Measurements from ENCODE around the gene CHKB.

CHKB gene

GRCh38 chr22:50605002-50605612 lies 22.5 kb upstream of the CHKB start:
- no peak for DNase-seq (ENCODE audit: low read depth)
- no peak overlapping the region for H3K4me3 ChIP-seq (ENCODE audit: low read depth, low read length)
- TF ChIP-seq MYC (IDR thresholded peaks at IDR 0.05; ENCODE audit: low read depth, low read length) = no peak

GRCh38 chr22:50604256-50605001 lies 21.8 kb upstream of the CHKB start:
- H3K4me3 ChIP-seq (ENCODE audit: low read depth, low read length) = no peak overlapping the region
- TF ChIP-seq POLR2A (IDR thresholded peaks at IDR 0.05; ENCODE audit: extremely low read depth, insufficient read length) = no peak
- no peak for TF ChIP-seq MYC (IDR thresholded peaks at IDR 0.05; ENCODE audit: low read depth, low read length)
- TF ChIP-seq MAX (IDR thresholded peaks at IDR 0.05; ENCODE audit: low read depth, low read length) = no peak
- no peak for DNase-seq (ENCODE audit: low read depth)

- no peak overlapping the region for H3K4me3 ChIP-seq (ENCODE audit: low read depth, low read length)
- TF ChIP-seq CTCF (IDR thresholded peaks at IDR 0.05; ENCODE audit: low read depth, low read length) (no peak), MAX (IDR thresholded peaks at IDR 0.05; ENCODE audit: low read depth, low read length) (no peak), POLR2A (IDR thresholded peaks at IDR 0.05; ENCODE audit: extremely low read depth, insufficient read length) (no peak)
- no peak for DNase-seq (ENCODE audit: low read depth)
Measured at GRCh38 chr22:50603511-50604255, 21.0 kb upstream of the CHKB start.

GRCh38 chr22:50602338-50602700 lies 19.7 kb upstream of the CHKB start:
- no peak for DNase-seq (ENCODE audit: low read depth)
- TF ChIP-seq CTCF (IDR thresholded peaks at IDR 0.05; ENCODE audit: low read depth, low read length) (no peak), POLR2A (IDR thresholded peaks at IDR 0.05; ENCODE audit: extremely low read depth, insufficient read length) (no peak), MYC (IDR thresholded peaks at IDR 0.05; ENCODE audit: low read depth, low read length) (no peak), MAX (IDR thresholded peaks at IDR 0.05; ENCODE audit: low read depth, low read length) (no peak)
- no peak overlapping the region for H3K4me3 ChIP-seq (ENCODE audit: low read depth, low read length)

GRCh38 chr22:50601669-50602337 lies 19.2 kb upstream of the CHKB start:
- H3K4me3 ChIP-seq (ENCODE audit: low read depth, low read length) = no peak overlapping the region
- no peak for DNase-seq (ENCODE audit: low read depth)
- no peak for TF ChIP-seq CTCF (IDR thresholded peaks at IDR 0.05; ENCODE audit: low read depth, low read length)
- no peak for TF ChIP-seq MAX (IDR thresholded peaks at IDR 0.05; ENCODE audit: low read depth, low read length)
- no peak for TF ChIP-seq POLR2A (IDR thresholded peaks at IDR 0.05; ENCODE audit: extremely low read depth, insufficient read length)
- TF ChIP-seq MYC (IDR thresholded peaks at IDR 0.05; ENCODE audit: low read depth, low read length) = no peak

GRCh38 chr22:50600967-50601668 lies 18.5 kb upstream of the CHKB start:
- no peak for DNase-seq (ENCODE audit: low read depth)
- no peak overlapping the region for H3K4me3 ChIP-seq (ENCODE audit: low read depth, low read length)
- TF ChIP-seq MYC (IDR thresholded peaks at IDR 0.05; ENCODE audit: low read depth, low read length) (no peak), POLR2A (IDR thresholded peaks at IDR 0.05; ENCODE audit: extremely low read depth, insufficient read length) (no peak), MAX (IDR thresholded peaks at IDR 0.05; ENCODE audit: low read depth, low read length) (no peak)

Data from NB4 (cell line).